ENCODE data around the gene CCNI2.

Gene CCNI2

GRCh38 chr5:132760601-132761317 is 13.5 kb downstream of the CCNI2 start:
- TF ChIP-seq FOXP2 (optimal IDR thresholded peaks at IDR 0.05; ENCODE audit: borderline replicate concordance, extremely low read depth, extremely low read length, insufficient read depth) (no peak), TAF1 (IDR thresholded peaks at IDR 0.05; ENCODE audit: borderline replicate concordance, insufficient read depth, low read length) (no peak), POLR2AphosphoS5 (IDR thresholded peaks at IDR 0.05; ENCODE audit: low read depth, low read length) (no peak), REST (IDR thresholded peaks at IDR 0.05; ENCODE audit: insufficient read depth in 1 of 2, low read depth in 2 of 2, low read length in 2 of 2) (no peak)

- TF ChIP-seq REST (IDR thresholded peaks at IDR 0.05; ENCODE audit: insufficient read depth in 1 of 2, low read depth in 2 of 2, low read length in 2 of 2) (no peak), SIN3A (IDR thresholded peaks at IDR 0.05; ENCODE audit: borderline replicate concordance, insufficient read depth, low read length) (no peak), POLR2AphosphoS5 (IDR thresholded peaks at IDR 0.05; ENCODE audit: low read depth, low read length) (no peak), FOXP2 (optimal IDR thresholded peaks at IDR 0.05; ENCODE audit: borderline replicate concordance, extremely low read depth, extremely low read length, insufficient read depth) (no peak), TAF1 (IDR thresholded peaks at IDR 0.05; ENCODE audit: borderline replicate concordance, insufficient read depth, low read length) (no peak)
Measured at GRCh38 chr5:132761321-132762240, 14.4 kb downstream of the CCNI2 start.

- TF ChIP-seq REST (IDR thresholded peaks at IDR 0.05; ENCODE audit: insufficient read depth in 1 of 2, low read depth in 2 of 2, low read length in 2 of 2) (no peak), POLR2AphosphoS5 (IDR thresholded peaks at IDR 0.05; ENCODE audit: low read depth, low read length) (no peak), FOXP2 (optimal IDR thresholded peaks at IDR 0.05; ENCODE audit: borderline replicate concordance, extremely low read depth, extremely low read length, insufficient read depth) (no peak), SIN3A (IDR thresholded peaks at IDR 0.05; ENCODE audit: borderline replicate concordance, insufficient read depth, low read length) (no peak), TAF1 (IDR thresholded peaks at IDR 0.05; ENCODE audit: borderline replicate concordance, insufficient read depth, low read length) (no peak)
Measured at GRCh38 chr5:132762246-132763000, 15.2 kb downstream of the CCNI2 start.

DNA sequence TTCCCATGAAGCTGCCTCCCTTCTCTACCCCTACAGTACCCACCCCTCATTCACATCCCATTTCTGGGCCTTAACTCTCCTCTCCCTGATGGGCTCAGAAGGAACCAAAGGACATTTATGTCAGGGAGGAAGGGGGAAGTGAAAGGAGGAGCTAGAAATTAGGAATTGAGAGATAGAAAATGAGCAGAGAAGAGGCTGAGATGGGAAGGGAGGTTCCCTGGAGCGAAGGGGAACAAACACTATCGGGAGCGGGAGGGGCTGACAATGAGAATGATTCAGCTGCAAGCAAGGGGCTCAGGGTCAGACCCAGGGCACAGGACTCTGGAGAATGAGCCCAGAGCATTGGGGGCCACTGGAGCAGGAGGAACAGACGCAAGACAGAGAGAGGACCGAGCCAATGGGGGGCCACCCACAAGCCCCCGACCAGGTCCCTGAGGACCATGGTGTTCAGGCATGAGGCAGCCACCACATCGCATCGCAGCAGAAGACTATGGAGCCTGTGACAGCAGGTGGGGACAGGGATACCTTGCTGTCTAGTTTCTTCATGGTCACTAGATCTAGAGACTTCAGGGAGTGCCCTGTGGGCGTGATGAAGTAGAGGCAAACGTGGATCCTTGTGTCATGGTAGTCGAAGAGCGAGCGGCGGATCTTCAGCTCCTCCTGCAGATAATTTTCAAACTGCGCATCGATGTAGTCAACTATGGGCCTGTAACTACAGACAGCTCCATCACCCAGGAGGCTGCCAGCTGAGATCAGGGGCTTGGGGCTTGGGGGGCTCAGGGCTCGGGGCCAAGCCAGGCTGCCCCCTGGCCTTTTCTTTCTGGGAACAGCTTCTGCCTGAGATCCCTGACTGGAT is 16.2 kb downstream of the CCNI2 start:
- no peak for TF ChIP-seq REST (IDR thresholded peaks at IDR 0.05; ENCODE audit: insufficient read depth in 1 of 2, low read depth in 2 of 2, low read length in 2 of 2)
- no peak for TF ChIP-seq TAF1 (IDR thresholded peaks at IDR 0.05; ENCODE audit: borderline replicate concordance, insufficient read depth, low read length)
- no peak for TF ChIP-seq FOXP2 (optimal IDR thresholded peaks at IDR 0.05; ENCODE audit: borderline replicate concordance, extremely low read depth, extremely low read length, insufficient read depth)
- no peak for TF ChIP-seq POLR2AphosphoS5 (IDR thresholded peaks at IDR 0.05; ENCODE audit: low read depth, low read length)
- TF ChIP-seq SIN3A (IDR thresholded peaks at IDR 0.05; ENCODE audit: borderline replicate concordance, insufficient read depth, low read length): no peak
